ENCODE results near the gene HLA-E. TPM values are rescaled to one million over a fixed set of nuclear protein-coding genes. Genes with fewer than 3 reads are reported as not detected.
"Not testable (repeated sequence)": the region's sequence is repeated elsewhere in the genome, so short reads cannot be mapped to it uniquely, and the experiment has no call there.

HLA-E gene
- total RNA-seq, 3 donors from 2014 or later: 420 to 803 (median 575) TPM

GRCh38 chr6:30520522-30520921, 31.2 kb downstream of the HLA-E start:
- TF ChIP-seq POLR2AphosphoS5 (IDR thresholded peaks at IDR 0.05) (peak in 1 of 3 donors; percentile 24), POLR2A (IDR thresholded peaks at IDR 0.05) (no peak)
- no peaks in the 10 kb centered on the region for H3K27me3 ChIP-seq
- H3K9me3 ChIP-seq: no peaks in the 10 kb centered on the region

GRCh38 chr6:30521082-30521481, 31.8 kb downstream of the HLA-E start:
- H3K36me3 ChIP-seq; H3K9me3 ChIP-seq; H3K4me1 ChIP-seq; intact Hi-C loops (cut with DNase I; ENCODE audit: low total_unique reads); H3K27me3 ChIP-seq: not testable (repeated sequence)
- Histone ChIP-seq H3K27ac (peak overlapping the region; percentile 69 to 73), H3K4me3 (peak overlapping the region in 1 of 3 donors; percentile 22)
- peak in 1 of 2 donors; percentile 55 for DNase-seq (ENCODE audit: low spot score in 2 of 2)

More at GRCh38 chr6:30520522-30520921, 31.2 kb downstream of the HLA-E start:
- Histone ChIP-seq H3K4me3 (peak overlapping the region in 1 of 3 donors; percentile 22), H3K36me3 (no peaks in the 10 kb centered on the region), H3K27ac (peak overlapping the region; percentile 69 to 73), H3K4me1 (no peaks in the 10 kb centered on the region)
- peak in 1 of 2 donors; percentile 62 for DNase-seq (ENCODE audit: low spot score in 2 of 2)
- intact Hi-C loops (cut with DNase I; ENCODE audit: low total_unique reads): no loop called here

- H3K4me1 ChIP-seq; H3K27me3 ChIP-seq; H3K9me3 ChIP-seq; H3K4me3 ChIP-seq; H3K36me3 ChIP-seq; DNase-seq (ENCODE audit: low spot score in 2 of 2); intact Hi-C loops (cut with DNase I; ENCODE audit: low total_unique reads): not testable (repeated sequence)
- H3K27ac ChIP-seq: peak overlapping the region in 1 of 2 donors; percentile 73
These were observed 32.6 kb downstream of the HLA-E start for GRCh38 chr6:30521952-30522351.

GRCh38 chr6:30526444-30526843, 37.1 kb downstream of the HLA-E start:
- intact Hi-C loops (cut with DNase I; ENCODE audit: low total_unique reads): not testable (repeated sequence)

GRCh38 chr6:30529349-30529875, 40.1 kb downstream of the HLA-E start:
- DNase-seq (ENCODE audit: low spot score in 2 of 2); H3K27ac ChIP-seq; H3K4me1 ChIP-seq; H3K27me3 ChIP-seq; H3K36me3 ChIP-seq; intact Hi-C loops (cut with DNase I; ENCODE audit: low total_unique reads); H3K4me3 ChIP-seq; H3K9me3 ChIP-seq: not testable (repeated sequence)

More at GRCh38 chr6:30526444-30526843, 37.1 kb downstream of the HLA-E start:
- H3K27ac ChIP-seq; H3K4me1 ChIP-seq; H3K9me3 ChIP-seq; H3K36me3 ChIP-seq; DNase-seq (ENCODE audit: low spot score in 2 of 2); H3K4me3 ChIP-seq; H3K27me3 ChIP-seq: not testable (repeated sequence)

GRCh38 chr6:30530014-30530413, 40.7 kb downstream of the HLA-E start:
- DNase-seq (ENCODE audit: low spot score in 2 of 2): no peak
- H3K9me3 ChIP-seq: no peaks in the 10 kb centered on the region
- no peaks in the 10 kb centered on the region for H3K4me1 ChIP-seq
- H3K36me3 ChIP-seq: no peaks in the 10 kb centered on the region
- no peak overlapping the region for H3K27ac ChIP-seq
- intact Hi-C loops (cut with DNase I; ENCODE audit: low total_unique reads): no loop called here
- no peak for TF ChIP-seq POLR2A (IDR thresholded peaks at IDR 0.05)
- TF ChIP-seq CTCF (IDR thresholded peaks at IDR 0.05): no peak
- TF ChIP-seq POLR2AphosphoS5 (IDR thresholded peaks at IDR 0.05): no peak
- H3K27me3 ChIP-seq: no peaks in the 10 kb centered on the region
- H3K4me3 ChIP-seq: no peak overlapping the region

GRCh38 chr6:30533460-30534294, 44.4 kb downstream of the HLA-E start:
- Histone ChIP-seq H3K9me3 (no peaks in the 10 kb centered on the region), H3K27ac (no peak overlapping the region), H3K4me3 (no peak overlapping the region), H3K27me3 (no peaks in the 10 kb centered on the region), H3K36me3 (no peaks in the 10 kb centered on the region), H3K4me1 (no peaks in the 10 kb centered on the region)
- intact Hi-C loops (cut with DNase I; ENCODE audit: low total_unique reads): no loop called here
- DNase-seq (ENCODE audit: low spot score in 2 of 2): no peak
- no peak for TF ChIP-seq POLR2A (IDR thresholded peaks at IDR 0.05)
- TF ChIP-seq POLR2AphosphoS5 (IDR thresholded peaks at IDR 0.05): no peak
- no peak for TF ChIP-seq CTCF (IDR thresholded peaks at IDR 0.05)

All from breast epithelium (tissue), 4 donors.